ENCODE results near the gene RETNLB.

RETNLB gene, protein sequence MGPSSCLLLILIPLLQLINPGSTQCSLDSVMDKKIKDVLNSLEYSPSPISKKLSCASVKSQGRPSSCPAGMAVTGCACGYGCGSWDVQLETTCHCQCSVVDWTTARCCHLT

DNA sequence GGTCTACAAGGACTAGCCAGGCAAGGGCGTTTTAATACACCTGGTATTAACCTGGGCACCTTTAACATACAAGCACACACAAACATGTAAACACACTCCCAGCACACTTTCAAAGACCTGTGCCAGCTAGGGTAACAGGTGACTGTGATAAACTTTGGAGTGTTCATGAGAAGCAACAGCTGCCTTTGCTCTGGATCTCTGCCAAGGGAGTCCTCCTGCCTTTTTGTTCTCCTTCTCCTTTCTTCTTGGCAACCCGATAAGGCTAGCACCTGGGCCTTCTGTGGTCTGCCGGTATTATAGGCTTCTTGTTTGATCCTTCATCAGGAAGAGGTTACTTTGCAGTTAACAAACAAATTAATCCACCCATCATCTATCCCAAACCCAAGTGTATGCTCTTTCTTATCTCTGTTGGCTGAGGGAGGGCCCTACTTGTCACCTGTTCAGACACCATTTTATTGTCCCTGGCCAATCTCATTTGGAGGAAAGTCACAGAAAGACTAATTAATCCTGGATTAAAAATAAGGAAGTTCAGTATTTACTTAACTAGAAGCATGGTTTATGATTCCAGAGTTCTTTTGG lies at the start of gene RETNLB:
Gene RETNLB, minus strand, starts transcription at position 7 of the 579 bp plus-strand sequence. CDS start 225 bp downstream, outside the sequence.
- DNase-seq (ENCODE audit: low read depth, low spot score): no peak

- peak; percentile 11 for DNase-seq (ENCODE audit: low read depth, low spot score)
Observed at GRCh38 chr3:108806316-108806715, 49.1 kb upstream of the RETNLB start.

GRCh38 chr3:108804966-108805365 lies 47.8 kb upstream of the RETNLB start:
- no peak for DNase-seq (ENCODE audit: low read depth, low spot score)

DNA sequence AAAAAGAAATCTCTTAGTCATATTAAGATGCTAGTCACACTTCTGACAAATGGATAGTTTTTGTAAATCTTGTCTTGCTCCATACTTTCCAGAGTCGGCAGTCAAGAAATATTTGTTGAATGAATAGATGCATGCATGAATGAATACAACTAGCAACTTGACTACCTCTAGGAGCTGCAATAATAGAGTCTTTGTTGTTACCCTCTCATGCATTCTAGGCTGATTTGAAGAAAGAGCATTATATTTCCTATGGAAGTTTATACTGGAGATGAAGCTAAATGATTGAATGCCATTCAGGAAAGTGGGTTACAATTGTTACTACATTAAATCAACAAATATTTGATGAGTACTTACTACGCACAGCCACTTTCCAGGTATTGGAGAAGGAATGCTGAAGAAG lies 47.2 kb upstream of the RETNLB start:
- DNase-seq (ENCODE audit: low read depth, low spot score): no peak

GRCh38 chr3:108791473-108791872 lies 34.3 kb upstream of the RETNLB start:
- DNase-seq (ENCODE audit: low read depth, low spot score): no peak

DNA sequence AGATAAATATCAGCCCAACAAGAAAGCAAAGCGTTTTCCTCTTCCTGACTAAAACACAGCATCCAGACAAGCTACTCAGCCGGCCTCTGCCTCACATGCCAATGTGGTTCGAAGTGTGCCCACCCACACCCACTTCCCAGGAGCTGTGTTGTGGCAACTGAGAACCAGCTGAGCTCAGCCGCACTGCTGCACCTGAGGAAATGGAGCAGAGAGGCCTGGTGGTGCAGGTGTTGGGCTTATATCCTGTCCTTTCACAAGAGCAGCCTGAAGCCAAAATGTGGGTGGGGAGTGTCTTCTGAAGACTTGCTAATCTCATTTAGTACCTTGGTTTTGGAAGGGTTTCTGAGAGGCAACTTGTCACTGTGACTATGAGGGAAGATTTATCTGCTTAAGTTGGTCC lies 23.0 kb upstream of the RETNLB start:
- DNase-seq (ENCODE audit: low read depth, low spot score): no peak

GRCh38 chr3:108779496-108779895 lies 22.3 kb upstream of the RETNLB start:
- no peak for DNase-seq (ENCODE audit: low read depth, low spot score)

GRCh38 chr3:108775649-108776048 lies 18.4 kb upstream of the RETNLB start:
- DNase-seq (ENCODE audit: low read depth, low spot score): no peak

DNA sequence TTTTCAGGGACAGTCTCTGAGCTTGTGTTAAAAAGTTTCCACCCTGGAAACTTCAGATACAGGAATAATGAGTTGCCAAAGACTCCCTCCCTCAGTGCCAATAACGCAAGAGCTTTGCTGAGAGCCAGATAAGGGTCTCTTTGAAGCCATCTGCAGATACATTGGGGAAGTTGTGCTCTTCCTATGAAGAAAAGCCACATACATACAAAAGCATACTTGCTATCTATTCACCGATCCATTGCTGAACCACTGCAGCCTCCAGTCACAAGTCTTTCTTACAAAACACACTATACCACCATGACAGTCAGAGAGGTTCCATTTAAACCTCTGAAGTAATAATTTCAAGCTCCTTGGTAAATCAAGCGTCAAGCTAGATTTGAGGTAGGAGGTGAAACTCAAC lies 10.0 kb upstream of the RETNLB start:
- DNase-seq (ENCODE audit: low read depth, low spot score): no peak

DNA sequence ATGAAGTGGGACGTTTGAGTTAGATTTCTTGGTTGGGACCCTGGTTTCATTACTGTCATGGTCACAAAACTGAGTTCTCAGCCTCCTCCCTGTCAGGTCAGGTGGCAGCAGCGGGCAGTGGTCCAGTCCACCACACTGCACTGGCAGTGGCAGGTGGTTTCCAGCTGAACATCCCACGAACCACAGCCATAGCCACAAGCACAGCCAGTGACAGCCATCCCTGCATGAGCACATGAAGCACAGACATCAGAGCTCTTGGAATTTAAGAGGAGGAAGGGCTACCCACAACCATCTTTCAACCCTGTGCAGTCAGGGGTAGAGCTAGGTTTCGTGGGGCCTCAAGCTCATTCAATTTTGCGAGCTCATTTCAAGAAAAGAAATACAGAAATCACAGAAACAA lies 1.5 kb downstream of the RETNLB start:
- no peak for DNase-seq (ENCODE audit: low read depth, low spot score)

DNA sequence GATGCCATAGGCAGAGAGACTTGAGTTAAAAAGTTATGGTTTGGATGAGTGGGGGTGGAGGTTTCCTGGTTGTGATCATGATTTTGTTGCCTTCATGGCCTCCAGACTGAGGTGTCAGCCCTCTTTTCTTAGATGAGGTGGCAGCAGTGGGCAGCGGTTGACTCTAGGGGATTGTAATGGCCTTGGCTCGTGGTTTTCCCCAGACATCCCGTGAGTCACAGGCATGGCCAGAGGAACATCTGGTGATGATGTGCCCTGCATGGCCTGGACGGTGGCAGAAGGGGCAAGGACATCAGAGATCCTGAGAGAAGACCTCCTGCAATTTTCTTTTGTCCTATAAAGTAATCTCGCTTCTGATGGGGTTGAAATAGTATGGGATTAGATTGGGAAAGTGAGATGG lies 12.4 kb downstream of the RETNLB start:
- DNase-seq (ENCODE audit: low read depth, low spot score): no peak

DNA sequence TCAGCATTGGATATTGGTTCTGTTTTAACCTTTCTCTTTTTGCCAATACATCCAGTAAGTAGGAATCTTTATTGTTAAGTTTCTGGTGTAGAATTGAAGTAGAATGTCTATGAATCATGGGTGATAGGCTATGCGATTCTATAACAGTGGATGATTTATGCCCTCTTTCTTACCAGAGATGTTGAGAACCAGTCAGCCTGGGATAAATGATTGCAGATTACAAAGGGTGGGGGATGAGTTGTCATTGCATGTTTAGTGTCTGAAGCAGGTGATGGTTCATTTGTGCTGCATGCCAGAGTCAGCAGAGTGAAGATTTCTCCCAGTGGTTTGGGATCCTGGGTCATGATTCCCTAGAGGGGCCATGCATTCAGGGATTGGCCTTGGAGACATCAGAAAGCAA lies 14.3 kb downstream of the RETNLB start:
- DNase-seq (ENCODE audit: low read depth, low spot score): no peak

DNA sequence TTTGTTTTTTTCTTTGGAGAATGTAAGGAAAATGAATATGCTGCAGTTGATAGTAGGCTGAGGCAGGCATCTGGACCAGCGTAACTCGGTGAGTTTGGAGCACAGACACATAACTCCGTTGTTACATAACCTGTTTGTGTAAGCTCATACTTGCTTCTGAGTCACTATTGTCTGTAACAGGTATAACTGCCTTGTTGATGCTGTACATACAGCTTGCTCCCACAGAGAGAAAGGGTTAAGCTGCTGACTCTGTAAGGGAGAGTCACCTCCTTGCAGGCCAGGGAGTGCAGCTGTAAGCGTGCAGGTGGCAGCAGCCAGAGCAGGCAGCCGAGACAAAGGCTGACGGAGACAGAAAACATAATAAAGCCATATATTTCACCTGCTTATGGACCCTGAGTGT lies 20.4 kb downstream of the RETNLB start:
- no peak for DNase-seq (ENCODE audit: low read depth, low spot score)

DNA sequence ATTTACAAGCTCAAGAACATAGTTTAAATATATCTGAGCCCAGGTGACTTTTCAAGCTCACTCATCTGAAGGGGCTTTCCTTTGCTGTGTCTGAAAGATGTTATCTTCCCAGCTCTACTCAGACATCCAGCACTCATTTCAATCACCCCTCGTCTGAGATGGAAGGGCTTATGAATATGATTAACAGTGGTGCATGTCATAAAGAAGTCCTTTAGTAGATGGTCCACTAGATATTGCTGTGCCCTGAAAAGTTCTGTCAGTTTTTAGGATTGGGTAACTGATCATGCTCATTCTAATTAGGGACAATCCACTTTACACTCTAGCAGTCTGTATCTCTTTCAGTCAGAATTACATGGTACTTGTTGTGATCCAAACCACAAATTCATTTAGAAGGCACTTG lies 28.3 kb downstream of the RETNLB start:
- no peak for DNase-seq (ENCODE audit: low read depth, low spot score)

DNA sequence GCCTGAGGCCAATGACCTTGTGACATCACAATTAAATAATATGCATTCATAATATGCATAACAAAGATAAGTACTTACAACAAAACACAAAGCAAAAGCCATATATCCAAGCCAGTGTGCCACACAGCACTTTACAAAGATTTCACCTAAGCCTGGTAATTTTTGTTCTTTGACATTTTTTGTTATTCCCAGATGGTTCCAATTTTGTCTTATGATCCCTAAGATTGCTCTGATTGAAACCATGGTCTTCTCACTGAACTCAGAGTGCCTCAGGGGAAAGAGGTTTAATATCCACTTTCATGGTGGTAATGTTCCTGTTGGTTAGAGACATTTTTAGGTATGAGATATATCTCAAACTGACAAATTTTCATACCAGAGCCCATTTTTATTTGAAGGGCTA lies 29.1 kb downstream of the RETNLB start:
- no peak for DNase-seq (ENCODE audit: low read depth, low spot score)

- DNase-seq (ENCODE audit: low read depth, low spot score): no peak
Observed at GRCh38 chr3:108724101-108724500, 33.1 kb downstream of the RETNLB start.

DNA sequence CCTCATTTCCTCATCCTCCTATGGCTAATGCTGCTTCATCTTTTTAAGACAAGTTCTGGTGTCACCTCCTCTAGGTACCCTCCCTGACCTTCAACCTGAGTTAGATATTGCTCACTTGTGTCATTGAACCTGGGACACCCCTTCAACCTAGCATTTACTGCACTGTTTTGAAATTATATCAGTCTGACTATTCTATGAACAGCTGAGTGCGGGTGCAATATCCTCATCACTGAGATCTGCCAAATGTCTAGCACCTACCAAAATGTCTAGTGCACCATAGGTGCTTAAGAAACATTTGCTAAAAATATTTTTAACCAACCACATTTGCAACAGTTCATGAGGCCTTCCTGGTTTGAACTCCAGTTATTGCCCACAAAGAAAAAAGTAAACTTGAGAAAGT lies 34.5 kb downstream of the RETNLB start:
- DNase-seq (ENCODE audit: low read depth, low spot score): no peak

- DNase-seq (ENCODE audit: low read depth, low spot score): no peak
Observed at GRCh38 chr3:108719178-108719806, 37.9 kb downstream of the RETNLB start.

DNA sequence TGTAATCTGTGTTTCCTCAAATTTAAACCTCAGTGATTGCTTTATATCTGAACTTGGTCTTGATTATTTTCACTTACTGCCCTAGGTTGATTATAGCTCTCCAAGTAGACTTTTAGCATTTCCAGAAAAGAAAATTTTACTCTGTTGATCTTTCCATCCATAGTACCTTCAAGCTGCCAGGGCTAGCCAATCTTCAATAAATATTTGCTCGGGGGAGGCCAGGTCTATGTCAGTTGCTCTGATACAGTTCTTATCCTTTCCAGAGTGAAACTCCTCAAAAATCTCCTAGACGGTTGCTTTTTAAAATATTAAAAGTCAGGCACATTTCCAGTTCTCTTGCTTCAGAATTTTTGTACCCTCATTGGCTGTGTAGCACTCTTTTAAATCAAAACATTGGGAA lies 38.8 kb downstream of the RETNLB start:
- no peak for DNase-seq (ENCODE audit: low read depth, low spot score)

- DNase-seq (ENCODE audit: low read depth, low spot score): no peak
Observed at GRCh38 chr3:108713816-108714215, 43.4 kb downstream of the RETNLB start.

DNA sequence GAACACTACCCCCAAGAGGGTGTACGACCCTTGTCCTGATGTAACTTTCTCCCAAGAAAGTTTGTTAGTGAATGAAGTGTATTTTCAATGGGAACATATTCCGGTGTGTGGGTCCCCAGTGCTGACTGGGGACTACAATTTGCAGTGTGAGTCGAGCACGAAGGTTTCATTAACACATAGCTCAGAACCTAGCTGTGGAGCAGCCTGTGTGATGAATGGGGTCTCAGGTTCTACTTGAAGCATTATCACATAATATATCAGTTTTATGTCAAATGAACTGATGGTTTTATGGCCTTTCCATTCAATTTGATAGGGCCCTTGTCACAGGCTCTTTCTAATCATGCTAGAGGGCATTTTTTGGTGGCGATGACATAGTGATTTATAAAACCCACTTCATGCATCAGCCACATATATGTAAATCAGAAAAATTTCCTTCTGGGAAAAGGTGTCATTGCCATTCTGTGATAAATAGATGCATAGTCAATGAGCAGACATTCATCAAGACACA lies 44.1 kb downstream of the RETNLB start:
- no peak for DNase-seq (ENCODE audit: low read depth, low spot score)
